ENCODE results near the gene CBX1.
A peak's percentile ranks its signal among the peaks of the same experiment; 100 is the strongest.

Gene CBX1

GRCh38 chr17:48026502-48027321 lies 74.6 kb downstream of the CBX1 start:
- DNase-seq: peak; percentile 74

- DNase-seq: no peak
Measured at GRCh38 chr17:48025904-48026501, 75.3 kb downstream of the CBX1 start.

GRCh38 chr17:48025040-48025903 lies 76.0 kb downstream of the CBX1 start:
- DNase-seq: peak; percentile 88

- peak; percentile 83 for DNase-seq
Measured at GRCh38 chr17:48024149-48025039, 76.9 kb downstream of the CBX1 start.

GRCh38 chr17:48023400-48024148 lies 77.7 kb downstream of the CBX1 start:
- peak; percentile 84 for DNase-seq

GRCh38 chr17:48022901-48023300 lies 78.4 kb downstream of the CBX1 start:
- DNase-seq: no peak

- no peak for DNase-seq
Measured at GRCh38 chr17:48021934-48022333, 79.3 kb downstream of the CBX1 start.
